CD4-positive, alpha-beta T cell (primary cell): ENCODE measurements around the gene SLC25A33. TPM values are rescaled to one million over a fixed set of nuclear protein-coding genes. Genes with fewer than 3 reads are reported as not detected.

ENCODE experiments used
- ATAC-seq: fragments of 200-7000 bp; cut with Tn5 transposase; one replicate; pipeline ENCODE4 v1.10.0; 2022; ENCODE audit warnings: mild to moderate bottlenecking; ENCODE audit not compliant: poor library complexity
- CTCF ChIA-PET: fragments of 350-600 bp; sonication (Branson Sonifier 250); formaldehyde crosslinking; loops from one replicate; lab custom pipeline; 2021; ENCODE audit warnings: antibody characterized with exemption, inconsistent platforms; lab: Charles Lee
- POLR2A ChIA-PET: fragments of 350-600 bp; sonication (Branson Sonifier 250); formaldehyde crosslinking; loops from one replicate; lab custom pipeline; 2021; ENCODE audit warnings: antibody characterized with exemption, inconsistent platforms; lab: Charles Lee
- DNase-seq, 14 experiments: peaks; one replicate each; pipeline ENCODE4 v3.0.0-alpha.2; 2013 to 2020; ENCODE audit warnings: mixed read lengths in 2 of 14
- H3K27ac ChIP-seq, 2 donors: one replicate each; pipeline versions ENCODE4 v1.5.1 to v1.7.0; 2013; ENCODE audit warnings: low read length in 2 of 2, low read depth in 1 of 2, mild to moderate bottlenecking in 1 of 2
- H3K27me3 ChIP-seq, 2 experiments: 1 replicate in 1 of 2; 2 replicates in 1 of 2; pipeline versions ENCODE4 v1.6.1 to v1.7.0; 2013; ENCODE audit warnings: low read length in 2 of 2, control low read depth in 1 of 2, mild to moderate bottlenecking in 1 of 2, moderate library complexity in 1 of 2; ENCODE audit not compliant: insufficient read depth in 2 of 2, control insufficient read depth in 1 of 2
- H3K36me3 ChIP-seq: one replicate; pipeline ENCODE4 v1.6.1; 2013; ENCODE audit warnings: low read length, control low read depth; ENCODE audit not compliant: insufficient read depth
- H3K4me1 ChIP-seq: one replicate; pipeline ENCODE4 v1.6.1; 2013; ENCODE audit warnings: low read length, control low read depth; ENCODE audit not compliant: insufficient read depth
- H3K4me3 ChIP-seq: one replicate; pipeline ENCODE4 v1.5.1; 2013; ENCODE audit warnings: mild to moderate bottlenecking, low read length, moderate library complexity
- H3K9me3 ChIP-seq, 2 experiments: 1 replicate in 1 of 2; 2 replicates in 1 of 2; pipeline versions ENCODE4 v1.6.1 to v1.7.0; 2013; ENCODE audit warnings: low read length in 2 of 2, mild to moderate bottlenecking in 2 of 2, control low read depth in 1 of 2, moderate library complexity in 1 of 2; ENCODE audit not compliant: control insufficient read depth in 1 of 2, insufficient read depth in 1 of 2
- H3K27ac Mint-ChIP-seq: one replicate; pipeline ENCODE4 v1.8.0; 2020; ENCODE audit warnings: mixed read lengths
- H3K27me3 Mint-ChIP-seq: one replicate; pipeline ENCODE4 v1.8.0; 2021; ENCODE audit warnings: mixed read lengths
- H3K36me3 Mint-ChIP-seq: one replicate; pipeline ENCODE4 v1.8.0; 2021; ENCODE audit warnings: low read depth, mixed read lengths
- H3K4me1 Mint-ChIP-seq: one replicate; pipeline ENCODE4 v1.8.0; 2021; ENCODE audit warnings: low read depth, mixed read lengths
- H3K4me3 Mint-ChIP-seq: one replicate; pipeline ENCODE4 v1.8.0; 2020; ENCODE audit warnings: mild to moderate bottlenecking, mixed read lengths
- H3K9me3 Mint-ChIP-seq: one replicate; pipeline ENCODE4 v1.8.0; 2020; ENCODE audit warnings: mixed read lengths
- CTCF ChIP-seq: fragments of 200-600 bp; IDR thresholded peaks from one replicate; pipeline ENCODE4 v1.8.0; 2022; ENCODE audit warnings: antibody characterized with exemption, mild to moderate bottlenecking
- intact Hi-C, 2 experiments: fragments of 100-400 bp; cut with DNase I in 1 of 2; cut with micrococcal nuclease in 1 of 2; formaldehyde crosslinking; loops; one replicate each; pipeline versions ENCODE4 v1.15.1 to v1.9.0; 2023 to 2025; cut with DNase I, micrococcal nuclease
- total RNA-seq, 174 experiments: library from RNA in 2 of 174; stranded (reverse) in 2 of 174; gene quantifications; one replicate each; pipeline ENCODE4 v1.2.3 and lab custom pipeline; 2021 to 2026

Gene SLC25A33
- total RNA-seq, 2 experiments from 2014 or later, result 5.9 to 6.6 TPM

DNA sequence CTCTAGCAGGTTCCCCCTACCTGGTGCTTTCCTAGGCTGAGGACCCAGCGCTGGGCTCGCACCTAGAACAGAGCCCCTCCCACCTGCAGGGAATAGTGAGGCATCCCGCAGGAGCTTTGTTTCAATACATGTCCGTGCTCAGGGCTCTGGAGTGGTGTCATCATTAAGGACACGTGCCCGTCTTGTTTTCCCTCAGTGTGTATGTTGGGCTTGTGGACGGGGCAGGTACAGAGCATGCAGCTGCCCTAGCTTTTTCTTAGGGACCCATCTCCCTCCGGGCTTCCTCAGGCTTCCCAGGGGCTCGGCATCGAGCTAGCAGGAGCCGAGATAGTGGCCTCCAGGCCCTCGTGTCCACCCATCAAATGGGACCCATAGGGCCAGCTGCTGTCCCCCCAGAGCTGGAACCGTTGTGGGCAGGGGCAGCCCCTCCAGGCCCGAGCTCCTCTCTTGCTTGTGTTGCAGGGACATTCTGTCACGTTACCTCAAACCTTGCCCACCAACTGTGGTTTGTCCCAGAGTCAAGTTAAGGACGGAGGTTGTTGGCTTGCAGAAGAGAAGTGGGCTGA lies 53.3 kb downstream of the SLC25A33 start:
- Histone ChIP-seq H3K4me1 (peaks cover 42% of the 10 kb centered on the region), H3K4me3 (no peak overlapping the region), H3K36me3 (peaks cover 7% of the 10 kb centered on the region), H3K27me3 (no peaks in the 10 kb centered on the region), H3K9me3 (no peaks in the 10 kb centered on the region), H3K27ac (no peak overlapping the region)
- Mint-ChIP-seq H3K4me3 (peak overlapping the region; percentile 7), H3K27ac (no peak overlapping the region), H3K9me3 (no peaks in the 10 kb centered on the region), H3K4me1 (peaks cover 33% of the 10 kb centered on the region), H3K27me3 (no peaks in the 10 kb centered on the region), H3K36me3 (no peaks in the 10 kb centered on the region)
- CTCF ChIA-PET, result interaction anchor here (1.3 kb wide), 1 partner anchor 34 kb away, joined by 4 read pairs; no protein-coding TSS in a partner anchor
- POLR2A ChIA-PET, result no interaction called here
- ATAC-seq (no peak), DNase-seq (no peak)
- no peak for TF ChIP-seq CTCF
- intact Hi-C loops, result no loop called here

GRCh38 chr1:9593147-9593491 lies 53.9 kb downstream of the SLC25A33 start:
- no peak overlapping the region for H3K27ac Mint-ChIP-seq
- no peak overlapping the region for H3K27ac ChIP-seq
- ChIA-PET CTCF (interaction anchor here (1.3 kb wide), 1 partner anchor 34 kb away, joined by 4 read pairs; no protein-coding TSS in a partner anchor), POLR2A (no interaction called here)
- no peak overlapping the region for H3K4me3 ChIP-seq
- H3K4me1 Mint-ChIP-seq, result peaks cover 32% of the 10 kb centered on the region
- H3K9me3 Mint-ChIP-seq, result no peaks in the 10 kb centered on the region
- H3K36me3 Mint-ChIP-seq, result no peaks in the 10 kb centered on the region
- intact Hi-C loops, result no loop called here
- ATAC-seq (no peak), DNase-seq (no peak)
- no peaks in the 10 kb centered on the region for H3K27me3 Mint-ChIP-seq
- H3K4me3 Mint-ChIP-seq, result no peak overlapping the region
- peaks cover 7% of the 10 kb centered on the region for H3K36me3 ChIP-seq
- TF ChIP-seq CTCF, result no peak
- H3K9me3 ChIP-seq, result no peaks in the 10 kb centered on the region
- no peaks in the 10 kb centered on the region for H3K27me3 ChIP-seq
- H3K4me1 ChIP-seq, result peaks cover 40% of the 10 kb centered on the region

DNA sequence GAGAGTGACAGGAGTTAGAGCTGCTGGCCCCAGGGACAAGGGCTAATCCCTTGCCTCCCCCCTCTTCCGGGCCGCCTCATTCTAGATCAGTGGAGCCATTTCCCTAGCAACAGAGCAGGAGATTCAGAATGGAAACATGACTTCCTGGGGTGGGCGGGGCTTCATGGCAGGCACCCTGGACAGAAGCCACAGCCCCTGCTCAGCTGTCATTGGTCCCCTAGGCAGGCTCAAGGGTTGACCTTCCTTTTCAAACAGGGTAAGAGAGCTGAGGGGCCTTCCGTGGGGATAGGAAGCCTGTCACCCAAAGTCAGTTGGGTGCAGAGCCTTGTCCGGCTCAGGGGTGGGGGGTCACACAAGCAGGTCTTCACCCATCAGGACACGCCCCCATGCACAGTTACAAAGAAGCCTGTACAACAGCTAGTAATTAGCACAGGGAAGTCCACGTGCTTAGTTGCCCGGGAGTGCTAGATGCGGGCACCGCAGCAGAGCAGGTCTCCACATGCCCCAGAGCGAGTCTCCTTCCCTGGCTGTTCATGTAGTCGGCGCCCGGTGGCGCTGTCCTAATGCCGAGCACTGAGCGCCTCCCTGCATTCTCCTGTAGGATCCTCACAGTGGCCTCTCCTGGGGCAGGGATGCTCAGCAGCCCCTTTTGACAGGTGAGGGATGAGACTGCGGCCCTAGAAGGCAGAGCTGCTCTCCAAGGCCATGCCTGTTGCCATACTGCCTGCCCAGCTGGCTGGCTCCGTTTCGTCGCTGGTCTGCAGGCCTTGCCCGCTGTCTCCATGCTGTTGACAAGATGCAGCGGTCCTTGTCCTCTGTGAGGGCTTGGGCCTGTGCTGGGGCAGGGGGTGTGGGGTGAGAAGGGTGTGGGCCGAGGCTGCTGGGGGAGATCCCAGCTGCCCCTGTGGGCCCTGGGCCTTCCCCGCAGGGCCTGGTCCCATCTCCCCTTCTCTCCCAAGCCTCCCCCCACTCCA lies 54.5 kb downstream of the SLC25A33 start:
- ChIA-PET POLR2A (no interaction called here), CTCF (interaction anchor here (1.3 kb wide), 1 partner anchor 33 kb away, joined by 4 read pairs; no protein-coding TSS in a partner anchor)
- ATAC-seq, result no peak
- DNase-seq, result peak in 6 of 14 experiments; percentile 6 to 60 (median 45)
- Mint-ChIP-seq H3K27me3 (no peaks in the 10 kb centered on the region), H3K4me1 (peaks cover 29% of the 10 kb centered on the region), H3K27ac (no peak overlapping the region), H3K9me3 (no peaks in the 10 kb centered on the region), H3K36me3 (no peaks in the 10 kb centered on the region), H3K4me3 (no peak overlapping the region)
- Histone ChIP-seq H3K27ac (no peak overlapping the region), H3K4me3 (no peak overlapping the region), H3K4me1 (peaks cover 37% of the 10 kb centered on the region), H3K36me3 (peaks cover 13% of the 10 kb centered on the region), H3K9me3 (no peaks in the 10 kb centered on the region), H3K27me3 (no peaks in the 10 kb centered on the region)
- TF ChIP-seq CTCF, result no peak
- intact Hi-C loops, result no loop called here
